ENCODE results near the gene PLXNC1. TPM values are rescaled to one million over a fixed set of nuclear protein-coding genes. Genes with fewer than 3 reads are reported as not detected.

PLXNC1 gene
- total RNA-seq, 1 donor from 2014 or later, result 14.2 TPM

DNA sequence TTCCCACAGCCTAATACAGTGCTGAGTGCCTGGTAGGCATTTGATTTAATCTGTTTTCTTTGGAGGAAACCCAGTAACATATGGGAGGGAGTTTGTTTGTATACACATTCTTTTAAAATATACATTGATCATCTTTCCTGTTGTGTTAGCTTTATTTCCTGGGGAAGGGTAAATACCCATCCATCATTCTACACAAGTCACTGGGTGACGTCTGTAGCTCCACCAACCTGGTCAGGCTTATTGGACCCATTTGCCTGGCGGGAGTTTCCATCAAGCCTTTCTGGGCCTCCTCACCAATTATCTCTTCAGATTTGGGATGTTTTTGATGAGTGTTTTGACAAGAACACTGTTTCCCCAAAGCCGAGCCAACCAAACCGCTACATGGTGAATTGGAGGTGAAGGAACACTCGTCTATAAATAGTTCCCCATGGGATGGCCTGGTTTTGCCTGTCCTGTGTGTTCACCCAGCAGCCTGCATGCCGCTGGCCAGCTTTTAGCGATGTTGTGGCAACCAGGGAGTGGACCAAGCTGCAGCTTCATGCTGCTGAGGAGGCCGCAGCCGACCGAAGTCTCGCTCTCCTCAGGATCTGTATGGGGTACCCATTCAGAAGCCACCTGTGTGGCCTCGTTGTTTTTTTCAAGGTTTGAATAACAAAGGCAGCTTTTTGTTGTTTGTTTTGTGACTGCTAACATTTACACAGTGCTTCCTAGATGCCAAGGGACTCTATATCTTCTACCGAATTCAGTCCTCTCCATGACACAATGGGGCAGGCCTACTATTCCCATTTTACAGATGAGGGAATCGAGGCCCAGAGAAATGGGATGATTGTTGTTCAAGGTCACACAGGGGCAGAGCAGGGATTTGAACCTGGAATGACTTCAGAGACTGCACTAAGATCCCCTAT is 22.6 kb downstream of the PLXNC1 start:
- no peaks in the 10 kb centered on the region for H3K4me1 ChIP-seq
- H3K9me3 ChIP-seq, result no peaks in the 10 kb centered on the region
- H3K27ac ChIP-seq, result no peak overlapping the region
- TF ChIP-seq, protein P1, sequence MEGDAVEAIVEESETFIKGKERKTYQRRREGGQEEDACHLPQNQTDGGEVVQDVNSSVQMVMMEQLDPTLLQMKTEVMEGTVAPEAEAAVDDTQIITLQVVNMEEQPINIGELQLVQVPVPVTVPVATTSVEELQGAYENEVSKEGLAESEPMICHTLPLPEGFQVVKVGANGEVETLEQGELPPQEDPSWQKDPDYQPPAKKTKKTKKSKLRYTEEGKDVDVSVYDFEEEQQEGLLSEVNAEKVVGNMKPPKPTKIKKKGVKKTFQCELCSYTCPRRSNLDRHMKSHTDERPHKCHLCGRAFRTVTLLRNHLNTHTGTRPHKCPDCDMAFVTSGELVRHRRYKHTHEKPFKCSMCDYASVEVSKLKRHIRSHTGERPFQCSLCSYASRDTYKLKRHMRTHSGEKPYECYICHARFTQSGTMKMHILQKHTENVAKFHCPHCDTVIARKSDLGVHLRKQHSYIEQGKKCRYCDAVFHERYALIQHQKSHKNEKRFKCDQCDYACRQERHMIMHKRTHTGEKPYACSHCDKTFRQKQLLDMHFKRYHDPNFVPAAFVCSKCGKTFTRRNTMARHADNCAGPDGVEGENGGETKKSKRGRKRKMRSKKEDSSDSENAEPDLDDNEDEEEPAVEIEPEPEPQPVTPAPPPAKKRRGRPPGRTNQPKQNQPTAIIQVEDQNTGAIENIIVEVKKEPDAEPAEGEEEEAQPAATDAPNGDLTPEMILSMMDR (IDR thresholded peaks at IDR 0.05), result no peak
- TF ChIP-seq POLR2AphosphoS5 (IDR thresholded peaks at IDR 0.05; ENCODE audit: insufficient read depth in 1 of 2, low read depth in 1 of 2) (no peak), POLR2A (IDR thresholded peaks at IDR 0.05) (no peak)
- H3K4me3 ChIP-seq, result no peak overlapping the region
- no peaks in the 10 kb centered on the region for H3K27me3 ChIP-seq
- DNase-seq (ENCODE audit: extremely low spot score in 2 of 2), result no peak
- no peaks in the 10 kb centered on the region for H3K36me3 ChIP-seq
- intact Hi-C loops (cut with DNase I), result no loop called here

DNA sequence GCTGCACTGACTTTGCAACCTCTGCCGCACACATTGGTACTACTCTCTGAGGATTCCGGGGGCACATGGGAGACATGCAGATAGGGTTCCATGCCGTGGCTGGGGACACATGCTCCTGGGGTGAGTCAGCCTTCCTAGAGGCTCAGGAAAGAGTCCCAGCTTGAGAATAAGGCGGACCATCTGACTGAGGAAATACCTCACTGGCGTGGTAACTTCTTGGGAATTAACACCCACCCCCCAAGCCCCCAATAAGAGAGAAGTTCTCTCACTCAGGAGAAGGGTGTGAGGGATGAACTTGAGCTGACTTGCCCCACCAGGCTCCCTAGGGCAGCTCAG is 23.2 kb downstream of the PLXNC1 start:
- Histone ChIP-seq H3K27ac (no peak overlapping the region), H3K36me3 (no peaks in the 10 kb centered on the region), H3K9me3 (no peaks in the 10 kb centered on the region), H3K4me1 (no peaks in the 10 kb centered on the region), H3K4me3 (no peak overlapping the region), H3K27me3 (no peaks in the 10 kb centered on the region)
- intact Hi-C loops (cut with DNase I), result no loop called here
- no peak for DNase-seq (ENCODE audit: extremely low spot score in 2 of 2)
- no peak for TF ChIP-seq POLR2A (IDR thresholded peaks at IDR 0.05)
- TF ChIP-seq POLR2AphosphoS5 (IDR thresholded peaks at IDR 0.05; ENCODE audit: insufficient read depth in 1 of 2, low read depth in 1 of 2), result no peak
- TF ChIP-seq, protein P1 (IDR thresholded peaks at IDR 0.05), result no peak

- TF ChIP-seq POLR2A (IDR thresholded peaks at IDR 0.05) (no peak), POLR2AphosphoS5 (IDR thresholded peaks at IDR 0.05; ENCODE audit: insufficient read depth in 1 of 2, low read depth in 1 of 2) (no peak)
- TF ChIP-seq, protein P1 (IDR thresholded peaks at IDR 0.05), result no peak
- H3K4me1 ChIP-seq, result no peaks in the 10 kb centered on the region
- no peak overlapping the region for H3K27ac ChIP-seq
- H3K36me3 ChIP-seq, result no peaks in the 10 kb centered on the region
- no peak for DNase-seq (ENCODE audit: extremely low spot score in 2 of 2)
- intact Hi-C loops (cut with DNase I), result no loop called here
- no peaks in the 10 kb centered on the region for H3K9me3 ChIP-seq
- H3K4me3 ChIP-seq, result no peak overlapping the region
- no peaks in the 10 kb centered on the region for H3K27me3 ChIP-seq
Observed at GRCh38 chr12:94172031-94172430, 23.7 kb downstream of the PLXNC1 start.

DNA sequence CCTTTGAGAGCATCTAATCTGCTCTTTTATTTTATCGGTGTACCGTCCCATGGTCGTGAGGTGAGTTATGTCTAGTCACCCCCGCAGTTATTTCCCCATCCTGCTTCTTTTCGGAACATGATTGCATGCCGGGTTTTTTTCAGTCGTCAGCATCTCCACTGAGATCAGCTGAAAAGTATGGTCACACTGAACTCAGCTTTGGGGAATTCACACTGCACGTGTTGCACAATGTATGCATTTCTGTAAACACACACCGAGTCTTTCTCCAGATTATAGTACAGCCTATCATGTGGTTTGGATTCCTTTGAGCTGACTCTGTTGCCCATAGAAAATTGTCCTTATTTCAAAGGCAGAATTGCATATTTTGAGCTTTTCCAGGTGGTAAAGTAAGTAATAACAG is 24.6 kb downstream of the PLXNC1 start:
- no peak overlapping the region for H3K4me3 ChIP-seq
- intact Hi-C loops (cut with DNase I), result no loop called here
- no peak overlapping the region for H3K27ac ChIP-seq
- H3K9me3 ChIP-seq, result no peaks in the 10 kb centered on the region
- DNase-seq (ENCODE audit: extremely low spot score in 2 of 2), result no peak
- TF ChIP-seq POLR2AphosphoS5 (IDR thresholded peaks at IDR 0.05; ENCODE audit: insufficient read depth in 1 of 2, low read depth in 1 of 2), result no peak
- TF ChIP-seq POLR2A (IDR thresholded peaks at IDR 0.05), result no peak
- TF ChIP-seq, protein P1 (IDR thresholded peaks at IDR 0.05), result no peak
- no peaks in the 10 kb centered on the region for H3K36me3 ChIP-seq
- H3K4me1 ChIP-seq, result no peaks in the 10 kb centered on the region
- no peaks in the 10 kb centered on the region for H3K27me3 ChIP-seq

GRCh38 chr12:94173660-94174265 is 25.4 kb downstream of the PLXNC1 start:
- Histone ChIP-seq H3K4me3 (no peak overlapping the region), H3K9me3 (no peaks in the 10 kb centered on the region), H3K36me3 (no peaks in the 10 kb centered on the region), H3K27ac (no peak overlapping the region), H3K27me3 (no peaks in the 10 kb centered on the region), H3K4me1 (no peaks in the 10 kb centered on the region)
- intact Hi-C loops (cut with DNase I), result no loop called here
- TF ChIP-seq POLR2AphosphoS5 (IDR thresholded peaks at IDR 0.05; ENCODE audit: insufficient read depth in 1 of 2, low read depth in 1 of 2) (no peak), POLR2A (IDR thresholded peaks at IDR 0.05) (no peak)
- DNase-seq (ENCODE audit: extremely low spot score in 2 of 2), result no peak
